Endometrium (tissue), 2 donors: ENCODE measurements around the gene CHD1L.
"Not testable (repeated sequence)": the region's sequence is repeated elsewhere in the genome, so short reads cannot be mapped to it uniquely, and the experiment has no call there.

Experiments
- FAIRE-seq: peaks from 2 replicates; lab custom pipeline; 2012; peaks lifted over from hg19 to GRCh38; lab: Jason Lieb, UNC
- donor health status: control.
- donor health status: control.

CHD1L gene

GRCh38 chr1:147242449-147243227 lies at the start of gene CHD1L:
Gene CHD1L (plus strand): TSS chr1:147242684. CDS start chr1:147242704, 20 bp downstream.
- no peak for FAIRE-seq

GRCh38 chr1:147197324-147197723 lies 45.2 kb upstream of the CHD1L start:
- not testable (repeated sequence) for FAIRE-seq

GRCh38 chr1:147201276-147201675 lies 41.2 kb upstream of the CHD1L start:
- FAIRE-seq, result no peak

GRCh38 chr1:147201786-147202185 lies 40.7 kb upstream of the CHD1L start:
- FAIRE-seq, result no peak

GRCh38 chr1:147202576-147202975 lies 39.9 kb upstream of the CHD1L start:
- no peak for FAIRE-seq

GRCh38 chr1:147204080-147204479 lies 38.4 kb upstream of the CHD1L start:
- FAIRE-seq, result no peak

GRCh38 chr1:147207192-147207591 lies 35.3 kb upstream of the CHD1L start:
- FAIRE-seq, result no peak

GRCh38 chr1:147208619-147209018 lies 33.9 kb upstream of the CHD1L start:
- FAIRE-seq, result no peak

- FAIRE-seq, result no peak
Observed at GRCh38 chr1:147209825-147210821, 32.4 kb upstream of the CHD1L start.

GRCh38 chr1:147210987-147211386 lies 31.5 kb upstream of the CHD1L start:
- FAIRE-seq, result no peak

- FAIRE-seq, result no peak
Observed at GRCh38 chr1:147211577-147211976, 30.9 kb upstream of the CHD1L start.

- no peak for FAIRE-seq
Observed at GRCh38 chr1:147213271-147213670, 29.2 kb upstream of the CHD1L start.

- no peak for FAIRE-seq
Observed at GRCh38 chr1:147214325-147214724, 28.2 kb upstream of the CHD1L start.

GRCh38 chr1:147214842-147215539 lies 27.5 kb upstream of the CHD1L start:
- no peak for FAIRE-seq

GRCh38 chr1:147215540-147215916 lies 27.0 kb upstream of the CHD1L start:
- no peak for FAIRE-seq

GRCh38 chr1:147216124-147216523 lies 26.4 kb upstream of the CHD1L start:
- FAIRE-seq, result no peak

GRCh38 chr1:147217141-147217540 lies 25.3 kb upstream of the CHD1L start:
- FAIRE-seq, result no peak

- FAIRE-seq, result no peak
Observed at GRCh38 chr1:147218606-147219005, 23.9 kb upstream of the CHD1L start.

- FAIRE-seq, result no peak
Observed at GRCh38 chr1:147223740-147224615, 18.5 kb upstream of the CHD1L start.

GRCh38 chr1:147225193-147225730 lies 17.2 kb upstream of the CHD1L start, which contains the start of gene FMO5:
Gene FMO5 (minus strand): TSS chr1:147225339. CDS start chr1:147225029, 310 bp downstream.
- FAIRE-seq, result no peak

GRCh38 chr1:147231032-147231431 lies 11.5 kb upstream of the CHD1L start:
- FAIRE-seq, result not testable (repeated sequence)
